ENCODE measurements around the gene TEX50.
"Not testable (repeated sequence)": the region's sequence is repeated elsewhere in the genome, so short reads cannot be mapped to it uniquely, and the experiment has no call there.

TEX50 gene, protein sequence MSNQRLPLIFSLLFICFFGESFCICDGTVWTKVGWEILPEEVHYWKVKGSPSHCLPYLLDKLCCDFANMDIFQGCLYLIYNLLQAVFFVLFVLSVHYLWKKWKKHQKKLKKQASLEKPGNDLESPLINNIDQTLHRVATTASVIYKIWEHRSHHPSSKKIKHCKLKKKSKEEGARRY

GRCh38 chr1:173635116-173635515 lies at the start of gene TEX50:
TSS of gene TEX50 (plus strand) at chr1:173635338. CDS start at chr1:173635522, 184 bp downstream.
- no peak for DNase-seq (ENCODE audit: low read depth)

- no peak for DNase-seq (ENCODE audit: low read depth)
These were observed 44.6 kb upstream of the TEX50 start for GRCh38 chr1:173590557-173590956.

DNA sequence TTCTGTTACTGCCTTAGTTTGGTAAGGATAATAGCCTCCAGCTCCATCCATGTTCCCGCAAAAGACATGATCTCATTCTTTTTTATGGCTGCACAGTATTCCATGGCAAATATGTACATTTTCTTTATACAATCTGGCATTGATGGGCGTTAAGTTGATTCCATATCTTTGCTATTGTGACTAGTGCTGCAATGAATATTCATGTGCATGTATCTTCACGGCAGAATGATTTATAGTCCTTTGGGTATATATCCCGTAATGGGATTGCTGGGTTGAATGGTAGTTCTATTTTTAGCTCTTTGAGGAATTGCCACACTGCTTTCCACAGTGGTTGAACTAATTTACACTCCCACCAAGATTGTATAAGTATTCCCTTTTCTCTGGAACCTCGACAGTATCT lies 44.0 kb upstream of the TEX50 start:
- DNase-seq (ENCODE audit: low read depth): not testable (repeated sequence)

GRCh38 chr1:173596097-173596825 lies 38.9 kb upstream of the TEX50 start:
- no peak for DNase-seq (ENCODE audit: low read depth)

DNA sequence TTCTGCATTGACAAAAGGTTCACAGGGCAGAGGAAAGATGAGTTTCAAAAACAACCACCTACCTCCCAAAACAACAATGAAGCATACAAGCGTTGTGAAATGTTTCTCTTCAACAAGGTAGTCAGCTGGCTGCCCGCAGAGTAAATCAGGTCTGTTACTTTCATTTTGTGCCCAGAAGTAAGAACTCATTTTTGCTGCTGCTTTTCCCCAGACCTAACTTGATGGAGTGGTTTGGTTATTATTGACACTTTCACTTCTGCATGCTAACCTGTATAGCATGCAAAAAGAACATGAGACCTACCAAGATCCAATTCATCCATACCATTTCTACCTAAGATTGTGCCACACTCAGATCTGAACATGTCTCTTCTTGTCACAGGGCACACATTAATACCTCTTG lies 33.5 kb upstream of the TEX50 start:
- DNase-seq (ENCODE audit: low read depth): no peak

- DNase-seq (ENCODE audit: low read depth): no peak
These were observed 32.0 kb upstream of the TEX50 start, which contains the start of gene SLC9C2 for GRCh38 chr1:173603056-173603591. TSS of gene SLC9C2 (minus strand) at chr1:173603072. CDS start at chr1:173601776, 1,296 bp downstream.

GRCh38 chr1:173608503-173609216 lies 26.5 kb upstream of the TEX50 start:
- DNase-seq (ENCODE audit: low read depth): no peak

GRCh38 chr1:173613086-173613485 lies 22.1 kb upstream of the TEX50 start:
- not testable (repeated sequence) for DNase-seq (ENCODE audit: low read depth)

DNA sequence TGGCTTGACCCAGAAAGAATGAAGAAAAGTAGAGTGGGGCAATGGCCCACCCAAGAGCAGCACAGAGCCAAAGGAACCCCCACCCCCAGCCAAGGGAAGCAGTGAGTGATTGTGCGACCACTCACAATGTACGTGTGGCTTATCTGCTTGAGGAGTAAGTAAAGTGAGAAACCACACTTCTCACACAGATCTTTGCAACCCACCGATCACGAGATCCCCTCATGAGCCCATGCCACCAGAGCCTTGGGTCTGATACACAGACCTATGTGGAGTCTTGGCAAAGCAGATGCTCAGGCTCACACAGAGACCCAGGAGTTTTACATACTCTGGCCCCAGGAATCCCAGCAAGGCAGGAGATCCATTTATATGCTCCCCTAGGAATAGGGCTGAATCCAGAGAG lies 18.3 kb upstream of the TEX50 start:
- no peak for DNase-seq (ENCODE audit: low read depth)

DNA sequence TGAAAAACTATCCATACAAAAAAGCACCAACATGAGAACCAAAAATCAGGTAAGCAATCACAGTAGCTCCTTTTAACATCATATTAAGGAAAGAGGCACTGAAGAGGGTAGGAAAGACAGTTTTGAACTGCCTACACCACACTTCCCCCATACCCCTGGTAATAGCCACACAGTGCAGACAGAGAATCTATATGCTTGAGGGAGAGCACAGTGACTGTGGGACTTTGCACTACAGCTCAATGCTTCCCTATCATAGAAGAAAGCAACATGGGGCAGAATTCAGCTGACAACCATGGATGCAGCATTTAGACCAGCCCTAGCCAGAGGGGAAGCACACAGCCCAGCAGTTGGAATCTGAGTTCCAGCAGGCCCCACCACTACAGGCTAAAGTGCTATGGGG lies 7.9 kb upstream of the TEX50 start:
- no peak for DNase-seq (ENCODE audit: low read depth)

DNA sequence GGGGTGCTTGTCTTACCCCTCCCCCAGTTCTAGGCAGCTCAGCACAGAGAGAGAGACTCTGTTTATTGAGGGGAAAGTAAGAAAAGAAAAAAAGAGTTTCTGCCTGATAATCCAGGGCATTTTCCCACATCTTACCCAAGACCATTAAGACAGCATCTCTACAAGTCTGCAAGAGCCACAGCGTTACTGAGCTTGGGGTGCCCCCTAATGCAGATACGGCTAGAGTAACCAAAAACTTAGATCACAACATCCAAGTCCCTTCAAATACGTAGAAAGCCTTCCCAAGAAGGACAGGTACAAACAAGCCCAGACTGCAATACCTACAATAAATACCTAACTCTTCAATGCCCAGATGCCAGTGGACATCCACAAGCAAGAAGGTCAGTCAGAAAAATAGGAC lies 6.2 kb upstream of the TEX50 start:
- DNase-seq (ENCODE audit: low read depth): no peak

- DNase-seq (ENCODE audit: low read depth): not testable (repeated sequence)
These were observed 2.3 kb downstream of the TEX50 start for GRCh38 chr1:173637236-173638042.

DNA sequence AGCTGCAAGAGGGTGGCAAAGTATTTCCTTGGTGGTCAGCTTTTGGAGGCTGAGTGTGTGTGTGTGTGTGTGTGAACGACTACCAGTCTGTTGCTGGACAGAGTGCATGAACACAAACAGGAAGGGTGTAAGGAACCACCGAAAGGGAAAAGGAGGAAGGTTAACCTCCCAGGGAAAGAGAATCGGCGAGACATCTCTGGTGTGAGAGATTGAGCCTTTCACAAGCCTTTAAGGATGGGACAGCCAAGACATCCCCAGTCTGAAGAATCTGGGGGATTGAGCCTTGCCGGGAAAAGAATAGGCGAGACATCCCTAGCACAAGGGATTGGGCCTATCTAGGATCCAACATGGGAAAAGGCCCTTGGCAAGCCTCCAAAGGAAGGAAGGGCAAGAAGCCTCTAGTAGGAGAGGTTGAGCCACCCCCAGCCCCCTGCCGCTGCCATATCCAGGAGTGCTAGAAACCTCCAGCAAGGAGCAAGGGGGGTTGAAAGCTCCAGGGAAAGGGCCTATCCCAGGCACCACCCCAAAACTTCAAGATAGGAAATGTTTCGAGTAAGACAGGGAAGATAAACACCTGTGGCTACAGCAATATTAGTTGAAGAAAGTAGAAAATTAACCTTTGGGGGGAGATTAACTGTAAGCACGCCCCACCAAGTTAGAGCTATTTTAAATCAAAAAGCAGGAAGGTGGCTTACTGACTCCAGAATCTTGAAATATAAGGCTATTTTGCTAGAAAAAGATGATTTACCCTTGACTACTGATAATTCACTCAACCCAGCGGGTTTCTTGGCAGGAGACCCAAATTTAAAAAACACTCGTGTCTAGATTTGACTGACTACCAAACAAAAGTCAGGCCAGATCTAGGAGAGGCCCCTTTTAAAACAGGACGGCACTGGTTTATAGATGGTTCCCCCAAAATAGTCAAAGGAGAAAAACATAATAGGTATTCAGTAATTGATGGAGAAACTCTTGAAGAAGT lies 3.2 kb downstream of the TEX50 start:
- DNase-seq (ENCODE audit: low read depth): no peak

GRCh38 chr1:173639102-173639501 lies 4.0 kb downstream of the TEX50 start:
- DNase-seq (ENCODE audit: low read depth): no peak

DNA sequence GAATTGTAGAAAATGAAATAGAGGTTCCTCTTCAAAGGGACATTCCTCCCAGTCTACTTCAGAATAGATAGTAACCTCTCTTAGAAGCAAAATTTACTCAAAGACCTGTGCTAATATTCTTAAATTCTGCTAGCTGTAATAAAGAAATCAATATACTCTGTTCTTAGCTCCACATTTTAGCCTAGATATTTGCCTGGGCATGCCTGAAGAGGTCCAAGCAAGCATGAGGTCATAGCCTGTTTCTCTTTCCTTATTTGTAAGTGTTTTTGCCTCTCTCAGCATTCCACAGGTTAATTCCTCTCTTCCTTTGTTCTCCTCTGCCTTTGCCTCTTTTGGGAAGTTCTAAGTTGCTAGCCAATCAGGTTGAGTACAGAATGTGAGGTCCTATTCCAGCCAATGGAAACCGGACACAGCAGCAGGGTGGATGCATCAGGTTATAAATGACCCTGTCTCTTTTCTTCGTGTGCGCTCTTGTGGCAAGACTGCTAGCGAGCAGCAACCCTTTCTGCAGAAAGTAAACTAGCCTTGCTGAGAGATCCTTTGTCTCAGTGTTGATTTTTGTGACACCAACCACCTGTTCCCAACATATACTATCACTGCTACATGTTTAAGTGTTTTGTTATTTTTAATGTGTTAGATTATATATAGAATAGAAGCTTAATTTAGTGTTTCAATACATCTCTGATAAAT lies 7.5 kb downstream of the TEX50 start:
- not testable (repeated sequence) for DNase-seq (ENCODE audit: low read depth)

DNA sequence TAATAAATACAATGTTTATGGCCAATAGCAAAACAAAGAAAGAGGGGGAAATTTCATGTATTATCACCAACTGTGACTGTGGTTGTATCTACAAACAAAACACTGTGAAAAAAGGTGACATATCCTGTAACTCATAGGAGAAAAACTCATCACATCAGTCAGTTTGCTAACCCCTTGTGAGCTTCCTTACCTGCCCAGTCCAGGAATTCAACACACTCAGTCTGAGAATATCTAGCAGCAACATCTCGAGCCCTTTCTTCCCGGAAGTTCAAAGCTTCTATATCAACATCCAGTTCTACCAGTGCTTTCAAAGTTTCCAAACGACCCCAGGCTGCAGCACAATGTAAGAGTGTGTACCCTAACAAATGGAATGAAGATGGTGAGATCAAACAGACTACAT lies 11.5 kb downstream of the TEX50 start:
- no peak for DNase-seq (ENCODE audit: low read depth)

DNA sequence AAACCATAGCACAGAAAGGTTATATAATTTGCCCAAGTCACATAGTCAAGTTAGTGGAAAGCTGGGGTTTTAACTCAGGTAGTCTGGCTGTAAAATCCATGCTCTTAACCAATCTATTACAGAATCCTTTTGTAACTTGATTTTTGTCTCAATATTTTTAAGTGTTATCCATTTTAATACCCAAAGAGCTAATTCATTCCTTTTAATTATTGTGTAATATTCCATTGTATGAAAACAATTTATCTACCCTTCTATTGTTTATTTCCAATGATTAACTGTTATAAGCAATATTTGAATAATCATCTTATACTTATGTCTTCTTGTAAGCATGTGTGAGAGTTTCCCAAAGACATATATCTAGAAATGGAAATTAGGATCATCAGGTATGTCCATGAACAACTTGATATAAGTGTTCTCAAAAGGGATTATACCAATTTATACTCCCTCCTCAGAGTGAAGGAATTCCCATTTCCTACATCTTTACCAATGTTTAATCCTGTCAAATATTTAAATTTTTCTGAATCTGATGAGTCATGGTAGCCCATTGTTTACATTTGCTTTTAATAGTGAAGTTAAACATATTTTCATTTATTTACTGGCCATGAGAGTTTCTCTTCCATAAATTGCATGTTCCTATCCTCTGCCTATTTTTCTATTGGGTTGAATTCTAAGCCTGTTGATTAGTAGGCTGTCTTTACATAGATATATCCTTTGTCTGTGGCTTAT lies 13.9 kb downstream of the TEX50 start:
- no peak for DNase-seq (ENCODE audit: low read depth)

DNA sequence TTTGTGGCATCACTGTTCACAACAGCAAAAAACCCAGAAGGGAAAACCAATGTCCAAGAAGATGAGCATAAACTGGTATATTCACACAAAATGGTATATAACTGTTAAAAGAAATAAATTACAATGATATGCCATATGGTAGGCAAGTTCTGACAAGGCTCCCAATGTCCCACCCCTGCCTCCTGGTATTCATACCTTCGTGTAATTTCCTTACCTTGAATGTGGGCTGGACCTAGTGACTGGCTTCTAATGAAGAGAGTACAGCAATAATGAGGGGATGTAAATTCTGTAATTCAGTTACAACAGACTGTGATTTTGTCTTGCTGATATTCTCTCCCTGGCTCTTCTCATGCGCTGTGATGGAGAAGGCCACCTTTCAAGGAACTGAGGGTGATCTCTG lies 25.2 kb downstream of the TEX50 start:
- no peak for DNase-seq (ENCODE audit: low read depth)

DNA sequence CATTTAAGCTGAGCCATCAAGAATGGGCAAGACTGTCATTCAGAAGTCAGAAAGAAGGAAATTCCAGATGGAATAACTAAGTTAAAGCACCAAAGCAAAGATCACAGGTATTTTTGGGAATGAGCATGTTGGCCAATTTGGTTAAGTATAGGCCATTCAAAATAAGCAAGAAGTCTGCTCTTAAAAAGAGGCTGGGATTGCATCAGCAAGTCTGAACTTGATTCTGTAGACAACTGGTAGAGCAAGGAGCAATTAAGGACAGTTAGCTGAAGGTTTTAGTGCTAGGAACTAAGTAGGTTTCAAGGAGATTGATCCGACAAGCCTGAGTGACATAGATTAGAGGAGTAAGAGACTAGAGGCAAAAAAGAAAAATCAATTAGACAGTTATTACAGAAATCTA lies 26.1 kb downstream of the TEX50 start:
- no peak for DNase-seq (ENCODE audit: low read depth)

Data from activated T-cell treated with anti-CD3 and anti-CD28 coated beads for 24 hours (primary cell).